ENCODE results near the gene AP1G2. TPM values are rescaled to one million over a fixed set of nuclear protein-coding genes. Genes with fewer than 3 reads are reported as not detected.

AP1G2 gene
- polyA plus RNA-seq, 1 donor = 99.6 TPM

DNA sequence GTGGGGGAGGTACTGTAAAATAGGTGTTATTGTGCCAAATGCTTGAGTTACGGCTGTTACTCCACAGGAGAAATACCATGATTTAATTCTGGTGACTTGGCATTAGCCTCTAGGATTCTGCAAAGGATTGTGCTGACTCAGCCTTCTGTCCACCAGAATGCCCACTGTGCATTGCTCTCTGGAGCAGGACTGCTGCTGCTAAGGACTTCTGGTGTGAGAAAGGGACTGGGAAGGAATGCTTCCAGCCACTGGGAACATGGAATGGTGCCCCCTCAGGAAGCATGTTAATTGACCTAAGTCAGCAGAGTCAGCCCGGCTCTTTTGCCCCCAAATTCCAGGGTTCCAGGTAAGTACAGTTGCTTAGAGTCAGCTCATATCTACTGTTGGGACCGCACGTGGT is 48.9 kb downstream of the AP1G2 start:
- DNase-seq = no peak

DNA sequence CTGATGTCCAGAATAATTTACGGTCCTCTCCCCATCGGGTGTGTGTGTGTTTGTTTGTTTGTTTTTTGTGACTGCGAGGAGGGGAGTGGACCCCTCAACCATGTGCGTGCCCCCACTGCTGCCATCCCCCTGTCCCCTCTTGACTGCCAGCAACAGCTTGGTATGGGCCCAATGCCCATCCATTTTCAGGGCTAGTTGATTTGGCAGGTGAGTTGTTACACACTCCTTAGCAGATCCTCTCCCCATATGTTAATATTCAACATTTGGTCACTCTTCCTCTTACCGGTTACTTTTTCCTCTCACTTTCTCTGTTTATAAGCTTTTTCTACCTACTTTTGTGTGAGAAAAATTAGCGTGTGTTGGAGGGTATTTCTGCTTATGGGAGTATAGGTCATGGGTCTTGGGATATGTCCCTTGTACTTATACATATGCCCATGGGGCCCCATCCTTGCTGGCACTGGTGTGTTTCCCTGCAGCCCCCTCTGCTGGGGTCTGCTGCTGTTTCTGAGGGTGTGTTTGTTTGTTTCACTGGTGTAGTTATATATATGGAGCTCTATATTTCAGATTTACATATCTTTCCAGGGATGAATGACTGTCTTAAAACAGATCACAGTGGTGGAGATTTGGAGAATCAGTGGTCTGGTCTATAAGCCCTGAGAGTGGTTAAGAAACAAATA is 49.8 kb downstream of the AP1G2 start:
- DNase-seq = no peak

DNA sequence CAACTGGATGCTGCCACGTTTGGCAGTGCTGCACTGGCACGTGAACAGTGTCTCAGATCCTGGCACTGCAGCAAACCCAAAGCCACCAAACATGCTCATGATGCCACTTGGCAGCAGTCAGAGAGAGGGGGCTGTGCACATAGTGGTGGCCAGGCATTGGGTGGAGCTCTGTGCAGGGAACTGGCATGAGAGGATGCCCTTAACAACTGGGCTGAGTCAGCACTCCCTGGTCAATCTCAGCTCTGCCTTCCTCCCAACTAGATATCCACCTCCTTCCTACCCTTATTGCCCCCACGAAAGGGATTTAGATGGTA is 53.0 kb downstream of the AP1G2 start:
- DNase-seq = no peak

GRCh38 chr14:23513818-23514643 is 53.6 kb downstream of the AP1G2 start:
- no peak for DNase-seq

DNA sequence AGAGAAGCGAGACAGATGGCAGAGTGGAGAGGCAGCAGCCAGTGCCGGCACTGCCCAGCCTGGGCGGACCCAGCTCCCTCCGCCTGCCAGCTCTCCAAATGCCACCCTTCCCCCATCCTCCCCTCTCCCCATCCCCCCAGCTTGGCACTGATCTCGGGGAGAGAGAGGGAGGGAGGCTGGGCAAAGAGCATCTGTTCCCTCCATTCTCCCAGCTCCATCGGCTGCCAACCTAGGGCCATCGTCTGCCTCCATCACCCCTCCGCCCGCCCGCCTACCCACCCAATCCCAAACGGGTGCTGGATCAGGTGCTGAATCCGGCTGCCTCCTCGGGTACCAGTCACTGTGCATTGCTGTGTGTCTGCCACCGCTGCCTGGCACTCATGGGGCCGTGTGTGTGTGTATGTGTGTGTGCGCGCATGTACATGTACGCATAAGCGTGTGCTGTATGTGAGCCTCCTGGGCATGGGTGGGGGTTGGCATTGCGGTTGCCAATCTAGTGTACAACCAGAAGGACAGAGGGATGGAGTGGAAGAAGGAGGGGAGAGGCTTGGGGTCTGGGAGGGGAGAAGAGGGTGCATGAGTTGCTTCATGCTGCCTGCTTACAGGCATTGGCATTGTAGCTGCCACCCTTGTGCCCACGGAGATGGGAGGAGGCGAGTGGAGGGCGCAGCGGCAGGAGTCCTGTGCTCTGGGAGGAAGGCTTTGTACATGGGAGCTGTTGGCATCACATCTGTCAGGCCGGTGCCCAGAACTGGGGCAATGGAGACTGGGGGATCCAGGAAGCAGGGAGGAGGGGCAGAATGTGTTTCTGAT is 54.4 kb downstream of the AP1G2 start:
- no peak for DNase-seq

- no peak for DNase-seq
Measured at GRCh38 chr14:23512156-23512555, 55.4 kb downstream of the AP1G2 start.

Other genes with a start within 250 kb of the AP1G2 start
- 309 TPM for gene PABPN1, start 246.3 kb downstream of the AP1G2 start, polyA plus RNA-seq (ENCODE audit: insufficient read length)
- 62.4 TPM for gene SLC22A17, start 214.9 kb downstream of the AP1G2 start, polyA plus RNA-seq (ENCODE audit: insufficient read length)
- gene EFS, start 202.6 kb downstream of the AP1G2 start, polyA plus RNA-seq (ENCODE audit: insufficient read length) = 35.4 TPM
- not detected for gene IL25, start 195.0 kb downstream of the AP1G2 start, polyA plus RNA-seq (ENCODE audit: insufficient read length)
- gene CMTM5, start 190.7 kb downstream of the AP1G2 start, polyA plus RNA-seq (ENCODE audit: insufficient read length) = 1.0 TPM
- 0.13 TPM for gene MYH6, start 159.5 kb downstream of the AP1G2 start, polyA plus RNA-seq (ENCODE audit: insufficient read length)
- 0.32 TPM for gene MYH7, start 132.1 kb downstream of the AP1G2 start, polyA plus RNA-seq (ENCODE audit: insufficient read length)
- 69.7 TPM for gene NGDN, start 98.1 kb downstream of the AP1G2 start, polyA plus RNA-seq (ENCODE audit: insufficient read length)
- 9.6 TPM for gene ZFHX2, start 16.0 kb downstream of the AP1G2 start, polyA plus RNA-seq (ENCODE audit: insufficient read length)
- 19.4 TPM for gene THTPA, start 11.5 kb downstream of the AP1G2 start, polyA plus RNA-seq (ENCODE audit: insufficient read length)
- gene JPH4, start 11.0 kb upstream of the AP1G2 start, polyA plus RNA-seq (ENCODE audit: insufficient read length) = 8.9 TPM
- gene DHRS2, start 68.6 kb upstream of the AP1G2 start, polyA plus RNA-seq (ENCODE audit: insufficient read length) = 41.7 TPM

Data from left kidney (tissue), 2 donors.